Measurements from ENCODE around the gene ATP10A.
"Not testable (repeated sequence)": the region's sequence is repeated elsewhere in the genome, so short reads cannot be mapped to it uniquely, and the experiment has no call there.

ATP10A gene

GRCh38 chr15:25649390-25649789, 213.7 kb downstream of the ATP10A start:
- DNase-seq (ENCODE audit: low spot score): no peak

GRCh38 chr15:25643120-25643519, 220.0 kb downstream of the ATP10A start:
- no peak for DNase-seq (ENCODE audit: low spot score)

- no peak for DNase-seq (ENCODE audit: low spot score)
Measured at GRCh38 chr15:25641762-25642161, 221.4 kb downstream of the ATP10A start.

GRCh38 chr15:25641361-25641760, 221.8 kb downstream of the ATP10A start:
- DNase-seq (ENCODE audit: low spot score): no peak

GRCh38 chr15:25640959-25641358, 222.2 kb downstream of the ATP10A start:
- DNase-seq (ENCODE audit: low spot score): not testable (repeated sequence)

- DNase-seq (ENCODE audit: low spot score): no peak
Measured at GRCh38 chr15:25640381-25640780, 222.7 kb downstream of the ATP10A start.

GRCh38 chr15:25636486-25636885, 226.6 kb downstream of the ATP10A start:
- DNase-seq (ENCODE audit: low spot score): not testable (repeated sequence)

- no peak for DNase-seq (ENCODE audit: low spot score)
Measured at GRCh38 chr15:25635191-25635590, 227.9 kb downstream of the ATP10A start.

GRCh38 chr15:25633862-25634261, 229.3 kb downstream of the ATP10A start:
- no peak for DNase-seq (ENCODE audit: low spot score)

GRCh38 chr15:25631971-25632370, 231.2 kb downstream of the ATP10A start:
- no peak for DNase-seq (ENCODE audit: low spot score)
